K562 (cell line): Measurements from ENCODE around the gene DPF1. TPM values are rescaled to one million over a fixed set of nuclear protein-coding genes. Genes with fewer than 3 reads are reported as not detected.

Experiments used
- ATAC-seq: fragments of 200-7000 bp; cut with Tn5 transposase; 3 replicates; pipeline ENCODE4 v1.9.1; 2020; ENCODE audit warnings: moderate library complexity
- BruUV-seq: library from RNA; stranded (reverse); fragments of 400-500 nt; replicated peaks from 2 replicates; lab custom pipeline; 2021; lab: Mats Ljungman, UMichigan
- CTCF ChIA-PET: fragments of 300-600 bp; formaldehyde crosslinking; extraction: SDS; loops from one replicate; lab custom pipeline; 2021; ENCODE audit warnings: low intra/inter-chr PET ratio; lab: Yijun Ruan, JAX
- POLR2A ChIA-PET: fragments of 300-600, 350-650 bp; sonication (Branson Sonifier 250); formaldehyde crosslinking; extraction: SDS; loops from one replicate; lab custom pipeline; 2021; ENCODE audit warnings: antibody characterized with exemption, inconsistent platforms; lab: Yijun Ruan, JAX
- DNase-seq, 4 experiments: peaks; one replicate each; pipeline versions ENCODE4 v3.0.0 to v3.0.0-alpha.2; 2011 to 2018; ENCODE audit warnings: low spot score in 3 of 4, mixed read lengths in 3 of 4; ENCODE audit errors: extremely low read depth in 1 of 4
- FAIRE-seq: peaks from 2 replicates; lab custom pipeline; 2011; peaks lifted over from hg19 to GRCh38; lab: Jason Lieb, UNC
- H2AFZ ChIP-seq: 2 replicates; pipeline ENCODE4 v1.6.0; 2011; ENCODE audit warnings: low read depth, low read length, control low read depth, inconsistent platforms
- H3K27ac ChIP-seq: fragments of 200-600 bp; 3 replicates; pipeline ENCODE4 v1.8.0; 2011; ENCODE audit warnings: low read depth, mild to moderate bottlenecking, control low read depth, inconsistent platforms, low read length, moderate library complexity, mixed read lengths; ENCODE audit errors: extremely low read depth
- H3K27me3 ChIP-seq, 2 experiments: fragments of 300-600 bp in 1 of 2; 2 replicates in 1 of 2; 3 replicates in 1 of 2; pipeline versions ENCODE4 v1.6.0 to v1.8.0; 2011; ENCODE audit warnings: inconsistent platforms in 2 of 2, low read length in 2 of 2, mild to moderate bottlenecking in 1 of 2, mixed read lengths in 1 of 2, moderate library complexity in 1 of 2; ENCODE audit not compliant: control insufficient read depth in 2 of 2, insufficient read depth in 2 of 2
- H3K36me3 ChIP-seq: fragments of 300-600 bp; 3 replicates; pipeline ENCODE4 v1.8.0; 2011; ENCODE audit warnings: mild to moderate bottlenecking, low read length, inconsistent platforms; ENCODE audit not compliant: control insufficient read depth, insufficient read depth
- H3K4me1 ChIP-seq, 2 experiments: fragments of 200-600 bp in 1 of 2; replicated peaks in 1 of 2; 2 replicates in 1 of 2; 3 replicates in 1 of 2; pipeline versions ENCODE4 v1.5.1 to v1.8.0; 2011; ENCODE audit warnings: inconsistent platforms in 2 of 2, low read length in 2 of 2, mild to moderate bottlenecking in 1 of 2, mixed read lengths in 1 of 2, moderate library complexity in 1 of 2; ENCODE audit not compliant: control insufficient read depth in 2 of 2, insufficient read depth in 2 of 2
- H3K4me2 ChIP-seq: 2 replicates; pipeline ENCODE4 v1.6.1; 2011; ENCODE audit warnings: low read length, control low read depth, inconsistent platforms, mixed read lengths; ENCODE audit not compliant: insufficient read depth
- H3K4me3 ChIP-seq: fragments of 200-600 bp; sonication (generic), shearing (Covaris generic); 2 replicates; pipeline ENCODE4 v1.5.1; 2016; ENCODE audit warnings: control low read depth, inconsistent platforms
- H3K79me2 ChIP-seq: fragments of 200-600 bp; 3 replicates; pipeline ENCODE4 v1.8.0; 2011; ENCODE audit warnings: low read length, inconsistent platforms; ENCODE audit not compliant: control insufficient read depth, insufficient read depth
- H3K9ac ChIP-seq, 2 experiments: 2 replicates each; pipeline versions ENCODE4 v1.6.0 to v1.6.1; 2011; ENCODE audit warnings: low read depth in 2 of 2, low read length in 2 of 2, control low read depth in 1 of 2, inconsistent platforms in 1 of 2, mild to moderate bottlenecking in 1 of 2, mixed read lengths in 1 of 2; ENCODE audit not compliant: insufficient read depth in 1 of 2
- H3K9me1 ChIP-seq: one replicate; pipeline ENCODE4 v1.6.0; 2011; ENCODE audit warnings: inconsistent platforms, mild to moderate bottlenecking, low read length, moderate library complexity; ENCODE audit not compliant: control insufficient read depth, insufficient read depth
- H3K9me3 ChIP-seq: replicated peaks from 2 replicates; pipeline ENCODE4 v1.5.1; 2011; ENCODE audit warnings: low read depth, low read length, inconsistent platforms; ENCODE audit not compliant: control insufficient read depth, insufficient read depth
- H4K20me1 ChIP-seq: replicated peaks from 2 replicates; pipeline ENCODE4 v1.6.1; 2011; ENCODE audit warnings: low read length, inconsistent platforms, mixed read lengths; ENCODE audit not compliant: control insufficient read depth, insufficient read depth
- CEBPB ChIP-seq: fragments of 450-650 bp; IDR thresholded peaks from 2 replicates; pipeline ENCODE4 v1.6.1; 2016; ENCODE audit warnings: missing genetic modification characterization, missing compliant biosample characterization
- GTF2A2 ChIP-seq: IDR thresholded peaks from 2 replicates; pipeline ENCODE4 v1.6.1; 2016; ENCODE audit warnings: mild to moderate bottlenecking, missing genetic modification characterization, missing compliant biosample characterization
- LCOR ChIP-seq: sonication (generic); formaldehyde crosslinking; IDR thresholded peaks from 2 replicates; pipeline ENCODE4 v1.8.0; 2022; ENCODE audit warnings: mild to moderate bottlenecking, missing genetic modification reagents
- MTA1 ChIP-seq: fragments of 450-650 bp; IDR thresholded peaks from 2 replicates; pipeline ENCODE4 v1.6.1; 2017; ENCODE audit warnings: borderline replicate concordance
- NRF1 ChIP-seq, 2 experiments: fragments of 450-650 bp; IDR thresholded peaks in 1 of 2; conservative IDR thresholded peaks in 1 of 2; 2 replicates each; pipeline ENCODE4 v1.6.1; 2014; ENCODE audit warnings: mild to moderate bottlenecking in 2 of 2
- POLR2AphosphoS2 ChIP-seq: IDR thresholded peaks from 2 replicates; pipeline ENCODE4 v1.6.1; 2012; ENCODE audit warnings: low read length, improper control_type of control experiment
- RBBP5 ChIP-seq: fragments of 200-600 bp; sonication (generic); IDR thresholded peaks from 2 replicates; pipeline ENCODE4 v1.6.1; 2012; ENCODE audit warnings: borderline replicate concordance, mild to moderate bottlenecking, low read length, control low read depth, inconsistent platforms; ENCODE audit not compliant: insufficient read depth, poor library complexity, severe bottlenecking
- RBM39 ChIP-seq: fragments of 200-400 bp; formaldehyde crosslinking; optimal IDR thresholded peaks from 2 replicates; pipeline ENCODE3; 2018; ENCODE audit warnings: low read depth, low read length
- TARDBP ChIP-seq: fragments of 450-650 bp; IDR thresholded peaks from 2 replicates; pipeline ENCODE4 v1.6.1; 2016
- U2AF1 ChIP-seq: fragments of 200-400 bp; formaldehyde crosslinking; optimal IDR thresholded peaks from 2 replicates; pipeline ENCODE3; 2017; ENCODE audit warnings: mild to moderate bottlenecking, low read depth, low read length, moderate library complexity
- ZNF830 ChIP-seq: fragments of 250-450 bp; sonication (Bioruptor Pico); IDR thresholded peaks from 2 replicates; pipeline ENCODE4 v1.5.0; 2021; ENCODE audit warnings: mild to moderate bottlenecking
- WGBS: fragments of 100-300 bp; shearing (Covaris generic); methylation state at CpG from one replicate; pipeline ENCODE4 v1.1.6; 2016; ENCODE audit warnings: low coverage, mixed read lengths; ENCODE audit not compliant: insufficient coverage; ENCODE audit errors: missing lambda C conversion rate; 5-methylcytosine and 5-hydroxymethylcytosine counted together
- in situ Hi-C: fragments of 300-500 bp; cut with MboI; formaldehyde crosslinking; loops from 4 replicates; pipeline ENCODE4 v1.15.0; 2018; ENCODE audit warnings: inconsistent platforms, mixed read lengths
- intact Hi-C: fragments of 100-400 bp; cut with micrococcal nuclease; formaldehyde crosslinking; loops from 2 replicates; pipeline ENCODE4 v1.14.2; 2022
- polyA plus RNA-seq, 8 experiments: library from polyadenylated mRNA; depleted of rRNA in 4 of 8; stranded (reverse) in 5 of 8; unstranded in 3 of 8; fragments of >200 nt; fragmentation: Nextera tagmentation in 2 of 8; fragmentation: Illumina TruSeq in 1 of 8; extraction: Ambion mirVana in 2 of 8; extraction: Trizol in 1 of 8; gene quantifications; 2 replicates each; pipeline versions ENCODE4 v1.2.1 to v1.2.3, GENCODE V29; 2011 to 2014; ENCODE audit warnings: inconsistent platforms in 1 of 8, missing spikeins in 1 of 8
- total RNA-seq, 7 experiments: library from RNA; depleted of rRNA in 6 of 7; stranded (reverse); fragments of >200 nt in 6 of 7; fragmentation: Illumina TruSeq in 2 of 7; extraction: Trizol in 2 of 7; gene quantifications; 2 replicates each; pipeline versions ENCODE4 v1.2.1 to v1.2.3, GENCODE V29; 2011 to 2021; ENCODE audit warnings: low replicate concordance in 1 of 7
- TF ChIP-seq, protein P1 (sequence below): sonication (generic); formaldehyde crosslinking; IDR thresholded peaks from 2 replicates; pipeline ENCODE4 v1.5.0; 2020; ENCODE audit warnings: missing genetic modification reagents
- TF ChIP-seq, protein P2 (sequence below): fragments of 200-400 bp; formaldehyde crosslinking; IDR thresholded peaks from 2 replicates; pipeline ENCODE4 v1.6.1; 2017; ENCODE audit warnings: mild to moderate bottlenecking, low read depth, low read length, moderate library complexity
- TF ChIP-seq, protein P3 (sequence below): fragments of 450-650 bp; formaldehyde crosslinking; IDR thresholded peaks from 2 replicates; pipeline ENCODE4 v1.4.0; 2022; ENCODE audit warnings: missing genetic modification characterization

DPF1 gene
- total and polyA plus RNA-seq, 9 of the 15 experiments (the other 6 are each of a cell fraction or from before 2014, with no cell fraction given): 0.10 to 5.7 (median 3.1) TPM

DNA sequence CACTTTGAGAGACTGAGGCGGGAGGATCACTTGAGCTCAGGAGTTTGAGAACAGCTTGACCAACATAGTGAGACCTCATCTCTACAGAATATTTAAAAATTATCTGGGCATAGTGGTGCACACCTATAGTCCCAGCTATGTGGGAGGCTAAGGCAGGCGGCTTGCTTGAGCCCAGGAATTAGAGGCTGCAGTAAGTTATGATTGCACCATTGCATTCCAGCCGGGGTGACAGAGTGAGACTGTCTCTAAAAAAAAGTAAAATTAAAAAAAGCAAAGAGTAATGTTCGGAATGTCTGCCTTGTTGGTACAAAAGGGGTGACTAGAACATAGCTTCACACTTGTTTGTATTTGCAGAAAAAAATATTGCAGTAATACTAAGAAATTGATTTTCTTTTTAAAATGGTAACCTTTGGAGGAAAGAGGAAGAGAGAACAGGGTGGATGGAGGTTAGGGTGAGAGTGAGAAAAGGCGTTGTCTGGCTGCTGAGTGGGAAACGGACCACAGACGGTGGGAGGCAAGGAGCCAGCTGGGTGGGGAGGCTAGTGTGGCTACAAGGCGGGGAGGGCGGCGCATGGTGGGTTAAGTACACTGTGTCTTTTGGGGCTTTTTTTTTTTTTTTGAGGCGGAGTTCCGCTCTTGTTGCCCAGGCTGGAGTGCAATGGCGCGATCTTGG lies 21.9 kb upstream of the DPF1 start:
- TF ChIP-seq GTF2A2 (tag): no peak
- no peak for TF ChIP-seq CEBPB
- TF ChIP-seq, protein P1, sequence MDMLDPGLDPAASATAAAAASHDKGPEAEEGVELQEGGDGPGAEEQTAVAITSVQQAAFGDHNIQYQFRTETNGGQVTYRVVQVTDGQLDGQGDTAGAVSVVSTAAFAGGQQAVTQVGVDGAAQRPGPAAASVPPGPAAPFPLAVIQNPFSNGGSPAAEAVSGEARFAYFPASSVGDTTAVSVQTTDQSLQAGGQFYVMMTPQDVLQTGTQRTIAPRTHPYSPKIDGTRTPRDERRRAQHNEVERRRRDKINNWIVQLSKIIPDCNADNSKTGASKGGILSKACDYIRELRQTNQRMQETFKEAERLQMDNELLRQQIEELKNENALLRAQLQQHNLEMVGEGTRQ (CRISPR knock-in tag): no peak
- TF ChIP-seq, protein P2, sequence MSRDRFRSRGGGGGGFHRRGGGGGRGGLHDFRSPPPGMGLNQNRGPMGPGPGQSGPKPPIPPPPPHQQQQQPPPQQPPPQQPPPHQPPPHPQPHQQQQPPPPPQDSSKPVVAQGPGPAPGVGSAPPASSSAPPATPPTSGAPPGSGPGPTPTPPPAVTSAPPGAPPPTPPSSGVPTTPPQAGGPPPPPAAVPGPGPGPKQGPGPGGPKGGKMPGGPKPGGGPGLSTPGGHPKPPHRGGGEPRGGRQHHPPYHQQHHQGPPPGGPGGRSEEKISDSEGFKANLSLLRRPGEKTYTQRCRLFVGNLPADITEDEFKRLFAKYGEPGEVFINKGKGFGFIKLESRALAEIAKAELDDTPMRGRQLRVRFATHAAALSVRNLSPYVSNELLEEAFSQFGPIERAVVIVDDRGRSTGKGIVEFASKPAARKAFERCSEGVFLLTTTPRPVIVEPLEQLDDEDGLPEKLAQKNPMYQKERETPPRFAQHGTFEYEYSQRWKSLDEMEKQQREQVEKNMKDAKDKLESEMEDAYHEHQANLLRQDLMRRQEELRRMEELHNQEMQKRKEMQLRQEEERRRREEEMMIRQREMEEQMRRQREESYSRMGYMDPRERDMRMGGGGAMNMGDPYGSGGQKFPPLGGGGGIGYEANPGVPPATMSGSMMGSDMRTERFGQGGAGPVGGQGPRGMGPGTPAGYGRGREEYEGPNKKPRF: no peak
- no peak for TF ChIP-seq POLR2AphosphoS2
- no peak for TF ChIP-seq MTA1
- TF ChIP-seq RBBP5: no peak
- TF ChIP-seq TARDBP: no peak
- no peak for TF ChIP-seq U2AF1
- no peak for TF ChIP-seq ZNF830 (CRISPR knock-in tag)
- TF ChIP-seq, protein P3, sequence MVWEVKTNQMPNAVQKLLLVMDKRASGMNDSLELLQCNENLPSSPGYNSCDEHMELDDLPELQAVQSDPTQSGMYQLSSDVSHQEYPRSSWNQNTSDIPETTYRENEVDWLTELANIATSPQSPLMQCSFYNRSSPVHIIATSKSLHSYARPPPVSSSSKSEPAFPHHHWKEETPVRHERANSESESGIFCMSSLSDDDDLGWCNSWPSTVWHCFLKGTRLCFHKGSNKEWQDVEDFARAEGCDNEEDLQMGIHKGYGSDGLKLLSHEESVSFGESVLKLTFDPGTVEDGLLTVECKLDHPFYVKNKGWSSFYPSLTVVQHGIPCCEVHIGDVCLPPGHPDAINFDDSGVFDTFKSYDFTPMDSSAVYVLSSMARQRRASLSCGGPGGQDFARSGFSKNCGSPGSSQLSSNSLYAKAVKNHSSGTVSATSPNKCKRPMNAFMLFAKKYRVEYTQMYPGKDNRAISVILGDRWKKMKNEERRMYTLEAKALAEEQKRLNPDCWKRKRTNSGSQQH (CRISPR knock-in tag): no peak
- TF ChIP-seq LCOR (CRISPR knock-in tag): no peak
- TF ChIP-seq RBM39: no peak
- TF ChIP-seq NRF1 (conservative IDR thresholded peaks at IDR 0.05 in 1 of 2, IDR thresholded peaks at IDR 0.05 in 1 of 2): no peak
- Histone ChIP-seq H3K4me2 (no peak overlapping the region), H3K27me3 (no peaks in the 10 kb centered on the region), H4K20me1 (no peaks in the 10 kb centered on the region), H3K9ac (0 out of 4 replicates have a peak overlapping the region, but pooled peaks of 1 of the 2 experiments have one; percentile 32), H2AFZ (no peak overlapping the region), H3K4me1 (peaks cover 7 to 24% of the 10 kb centered on the region in 2 experiments; a peak in 4 of 5 replicates), H3K9me1 (no peaks in the 10 kb centered on the region), H3K79me2 (no peaks in the 10 kb centered on the region), H3K27ac (no peak overlapping the region), H3K9me3 (no peaks in the 10 kb centered on the region), H3K36me3 (peaks cover 3% of the 10 kb centered on the region; the same call in 1 of the 3 replicates), H3K4me3 (no peak overlapping the region)
- BruUV-seq: no TSS peak
- in situ Hi-C loops (no loop called here), intact Hi-C loops (no loop called here)
- DNase-seq: no peak
- ChIA-PET CTCF (interaction anchor here (0.6 kb wide), 1 partner anchor 194 kb away, joined by 3 read pairs; no protein-coding TSS in a partner anchor), POLR2A (interaction anchor here (0.6 to 1.1 kb wide), 2 partner anchors 72 to 128 kb away, joined by 3 to 4 read pairs; partner anchors contain the start of gene PSMD8)
- ATAC-seq: no peak
- 68% methylated on average over 10 of the region's 14 CpGs for WGBS
- FAIRE-seq: no peak
